GM12892 (cell line): Measurements from ENCODE around the gene PRKN.

Experiments used
- POLR2AphosphoS5 ChIP-seq: IDR thresholded peaks from 2 replicates; pipeline ENCODE4 v1.6.1; 2011; ENCODE audit warnings: low read depth, low read length, control low read depth
- TAF1 ChIP-seq: IDR thresholded peaks from 2 replicates; pipeline ENCODE4 v1.6.1; 2011; ENCODE audit warnings: low read depth, mild to moderate bottlenecking, control low read depth, low read length, borderline replicate concordance

- TF ChIP-seq TAF1 (no peak), POLR2AphosphoS5 (no peak)
Observed at GRCh38 chr6:162713974-162714780, 13.4 kb downstream of the PRKN start.
